Neural progenitor cell (in vitro differentiated cells): ENCODE results near the gene TMEM232. TPM values are rescaled to one million over a fixed set of nuclear protein-coding genes. Genes with fewer than 3 reads are reported as not detected.

Experiments
- DNase-seq: peaks from one replicate; pipeline ENCODE4 v3.0.0-alpha.2; 2016; ENCODE audit warnings: low spot score
- H2AFZ ChIP-seq: fragments of 200-600 bp; sonication (generic); replicated peaks from 2 replicates; pipeline ENCODE4 v1.6.1; 2016; ENCODE audit warnings: antibody characterized with exemption
- H3F3A ChIP-seq: fragments of 200-600 bp; sonication (generic); 2 replicates; pipeline ENCODE4 v1.6.1; 2016; ENCODE audit warnings: antibody characterized with exemption, low read depth
- H3K27ac ChIP-seq: fragments of 200-600 bp; sonication (generic); 2 replicates; pipeline ENCODE4 v1.5.1; 2016; ENCODE audit warnings: mild to moderate bottlenecking
- H3K27me3 ChIP-seq: fragments of 200-600 bp; sonication (generic); 2 replicates; pipeline ENCODE4 v1.6.1; 2016; ENCODE audit warnings: mild to moderate bottlenecking, moderate library complexity
- H3K36me3 ChIP-seq: fragments of 200-600 bp; sonication (generic); 2 replicates; pipeline ENCODE4 v1.5.1; 2016
- H3K4me1 ChIP-seq: fragments of 200-600 bp; sonication (generic); 2 replicates; pipeline ENCODE4 v1.6.1; 2016; ENCODE audit warnings: mixed run types
- H3K4me2 ChIP-seq: fragments of 200-600 bp; sonication (generic); 2 replicates; pipeline ENCODE4 v1.6.1; 2016
- H3K4me3 ChIP-seq: fragments of 200-600 bp; sonication (generic); 2 replicates; pipeline ENCODE4 v1.5.1; 2016
- H3K79me2 ChIP-seq: fragments of 200-600 bp; sonication (generic); 2 replicates; pipeline ENCODE4 v1.6.1; 2016; ENCODE audit warnings: low read depth
- H3K9ac ChIP-seq: fragments of 200-600 bp; sonication (generic); 2 replicates; pipeline ENCODE4 v1.6.1; 2016
- H3K9me3 ChIP-seq: fragments of 200-600 bp; sonication (generic); 2 replicates; pipeline ENCODE4 v1.5.1; 2016; ENCODE audit warnings: low read depth
- H4K20me1 ChIP-seq: fragments of 200-600 bp; sonication (generic); 2 replicates; pipeline ENCODE4 v1.6.1; 2016; ENCODE audit warnings: low read depth
- H3K27ac Mint-ChIP-seq: 3 replicates; pipeline ENCODE4 v1.8.0; 2021; ENCODE audit warnings: mixed read lengths
- H3K27me3 Mint-ChIP-seq: 2 replicates; pipeline ENCODE4 v1.8.0; 2022; ENCODE audit warnings: low read depth, mild to moderate bottlenecking, inconsistent platforms, moderate library complexity, mixed read lengths; ENCODE audit not compliant: insufficient read depth
- H3K36me3 Mint-ChIP-seq: 3 replicates; pipeline ENCODE4 v1.8.0; 2021; ENCODE audit warnings: mixed read lengths
- H3K4me1 Mint-ChIP-seq: 3 replicates; pipeline ENCODE4 v1.8.0; 2021; ENCODE audit warnings: mixed read lengths
- H3K4me3 Mint-ChIP-seq: 3 replicates; pipeline ENCODE4 v1.8.0; 2021; ENCODE audit warnings: mild to moderate bottlenecking, moderate library complexity, mixed read lengths
- H3K9me3 Mint-ChIP-seq: 3 replicates; pipeline ENCODE4 v1.8.0; 2020; ENCODE audit warnings: mixed read lengths
- CTCF ChIP-seq: fragments of 200-600 bp; sonication (generic); IDR thresholded peaks from 2 replicates; pipeline ENCODE4 v1.5.1; 2017; ENCODE audit warnings: antibody characterized with exemption, mild to moderate bottlenecking
- EZH2 ChIP-seq: fragments of 200-600 bp; sonication (generic); IDR thresholded peaks from 2 replicates; pipeline ENCODE4 v1.6.1; 2017; ENCODE audit warnings: antibody characterized with exemption, mild to moderate bottlenecking, moderate library complexity
- EZH2phosphoT487 ChIP-seq: fragments of 200-600 bp; sonication (generic); IDR thresholded peaks from 2 replicates; pipeline ENCODE4 v1.6.1; 2017; ENCODE audit warnings: antibody characterized with exemption
- total RNA-seq: library from RNA; depleted of rRNA; stranded (reverse); fragments of >200 nt; gene quantifications from 2 replicates; pipeline ENCODE4 v1.2.3, GENCODE V29; 2015; ENCODE audit warnings: low replicate concordance

Gene TMEM232
- total RNA-seq, 1 donor from 2014 or later: 5.2 TPM

GRCh38 chr5:110514030-110514429, 212.4 kb downstream of the TMEM232 start:
- Histone ChIP-seq H4K20me1 (no peaks in the 10 kb centered on the region), H3K9ac (no peak overlapping the region), H2AFZ (no peak overlapping the region), H3K9me3 (no peaks in the 10 kb centered on the region), H3K79me2 (no peaks in the 10 kb centered on the region), H3K4me1 (peaks cover 17% of the 10 kb centered on the region), H3F3A (peaks cover 13% of the 10 kb centered on the region), H3K27ac (no peak overlapping the region), H3K4me2 (no peak overlapping the region), H3K4me3 (no peak overlapping the region), H3K27me3 (no peaks in the 10 kb centered on the region), H3K36me3 (no peaks in the 10 kb centered on the region)
- TF ChIP-seq CTCF (no peak), EZH2phosphoT487 (no peak), EZH2 (no peak)
- no peak for DNase-seq
- Mint-ChIP-seq H3K27me3 (no peaks in the 10 kb centered on the region), H3K36me3 (no peaks in the 10 kb centered on the region), H3K9me3 (no peaks in the 10 kb centered on the region), H3K27ac (no peak overlapping the region), H3K4me3 (no peak overlapping the region), H3K4me1 (peaks cover 13% of the 10 kb centered on the region)

DNA sequence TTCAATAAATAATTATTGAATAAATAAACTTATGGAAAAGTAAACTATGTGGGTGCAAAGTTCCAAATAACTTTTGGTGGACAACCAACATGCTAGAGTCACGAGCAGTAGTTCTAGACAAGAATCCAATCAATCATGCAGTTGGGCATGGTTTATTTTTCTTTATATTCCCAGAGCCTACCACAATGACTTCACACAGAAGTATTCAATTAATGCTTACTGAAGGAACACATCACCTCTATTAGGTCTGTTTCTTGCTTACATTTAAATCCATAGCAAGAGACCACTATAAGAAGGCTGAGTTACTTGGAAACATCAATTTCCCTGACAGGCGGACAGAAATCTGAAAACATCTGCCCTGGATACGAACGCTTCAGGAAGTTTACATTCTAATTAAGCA, 214.2 kb downstream of the TMEM232 start:
- no peak for DNase-seq
- Histone ChIP-seq H3K4me1 (peaks cover 5% of the 10 kb centered on the region), H3K4me2 (no peak overlapping the region), H4K20me1 (no peaks in the 10 kb centered on the region), H2AFZ (no peak overlapping the region), H3K27ac (no peak overlapping the region), H3K4me3 (no peak overlapping the region), H3K9ac (no peak overlapping the region), H3K9me3 (no peaks in the 10 kb centered on the region), H3K27me3 (no peaks in the 10 kb centered on the region), H3F3A (peaks cover 6% of the 10 kb centered on the region), H3K79me2 (no peaks in the 10 kb centered on the region), H3K36me3 (no peaks in the 10 kb centered on the region)
- Mint-ChIP-seq H3K4me3 (no peak overlapping the region), H3K4me1 (peaks cover 4% of the 10 kb centered on the region), H3K27me3 (no peaks in the 10 kb centered on the region), H3K27ac (no peak overlapping the region), H3K36me3 (no peaks in the 10 kb centered on the region), H3K9me3 (no peaks in the 10 kb centered on the region)
- TF ChIP-seq CTCF (no peak), EZH2 (no peak), EZH2phosphoT487 (no peak)

GRCh38 chr5:110510146-110510545, 216.3 kb downstream of the TMEM232 start:
- H4K20me1 ChIP-seq: no peaks in the 10 kb centered on the region
- no peak for TF ChIP-seq CTCF
- TF ChIP-seq EZH2: no peak
- TF ChIP-seq EZH2phosphoT487: no peak
- H3K9ac ChIP-seq: no peak overlapping the region
- Mint-ChIP-seq H3K27me3 (no peaks in the 10 kb centered on the region), H3K27ac (no peak overlapping the region), H3K9me3 (no peaks in the 10 kb centered on the region), H3K36me3 (no peaks in the 10 kb centered on the region), H3K4me1 (no peaks in the 10 kb centered on the region), H3K4me3 (no peak overlapping the region)
- no peaks in the 10 kb centered on the region for H3F3A ChIP-seq
- H3K9me3 ChIP-seq: no peaks in the 10 kb centered on the region
- no peaks in the 10 kb centered on the region for H3K4me1 ChIP-seq
- no peaks in the 10 kb centered on the region for H3K36me3 ChIP-seq
- no peaks in the 10 kb centered on the region for H3K27me3 ChIP-seq
- DNase-seq: no peak
- no peak overlapping the region for H3K4me2 ChIP-seq
- H3K4me3 ChIP-seq: no peak overlapping the region
- H3K27ac ChIP-seq: no peak overlapping the region
- no peaks in the 10 kb centered on the region for H3K79me2 ChIP-seq
- H2AFZ ChIP-seq: no peak overlapping the region
